PC-3 (cell line): ENCODE measurements around the gene OR9A2. TPM values are rescaled to one million over a fixed set of nuclear protein-coding genes. Genes with fewer than 3 reads are reported as not detected.

Source experiments
- ATAC-seq: fragments of 200-7000 bp; cut with Tn5 transposase; 2 replicates; pipeline ENCODE4 v1.9.1; 2020; ENCODE audit warnings: mild to moderate bottlenecking, moderate library complexity
- BruUV-seq: library from RNA; stranded (reverse); fragments of 400-500 nt; replicated peaks from 2 replicates; lab custom pipeline; 2021; lab: Mats Ljungman, UMichigan
- CTCF ChIA-PET: fragments of 300-600 bp; sonication (Branson Sonifier 250); formaldehyde crosslinking; loops from one replicate; lab custom pipeline; 2022; ENCODE audit warnings: antibody characterized with exemption; lab: Charles Lee
- POLR2A ChIA-PET: fragments of 300-600 bp; sonication (Branson Sonifier 250); formaldehyde crosslinking; loops from one replicate; lab custom pipeline; 2022; ENCODE audit warnings: antibody characterized with exemption; ENCODE audit not compliant: unreplicated experiment; lab: Charles Lee
- DNase-seq: peaks from one replicate; pipeline ENCODE4 v3.0.0-alpha.2; 2015
- H2AFZ ChIP-seq: fragments of 300-600 bp; sonication (generic); 2 replicates; pipeline ENCODE4 v1.6.0; 2016; ENCODE audit warnings: antibody characterized with exemption, low read length
- H3F3A ChIP-seq: fragments of 300-600 bp; sonication (generic); one replicate; pipeline ENCODE4 v1.6.0; 2017; ENCODE audit warnings: antibody characterized with exemption, low read length, control low read depth, mild to moderate bottlenecking; ENCODE audit not compliant: unreplicated experiment
- H3K27ac ChIP-seq: fragments of 300-600 bp; sonication (generic); 2 replicates; pipeline ENCODE4 v1.5.1; 2016; ENCODE audit warnings: mild to moderate bottlenecking, low read length
- H3K27me3 ChIP-seq: fragments of 300-600 bp; sonication (generic); 2 replicates; pipeline ENCODE4 v1.6.1; 2016; ENCODE audit warnings: low read length, mixed read lengths
- H3K36me3 ChIP-seq: fragments of 300-600 bp; sonication (generic); 2 replicates; pipeline ENCODE4 v1.6.1; 2016; ENCODE audit warnings: low read depth, mixed run types, low read length, mixed read lengths
- H3K4me1 ChIP-seq: fragments of 300-600 bp; sonication (generic); 2 replicates; pipeline ENCODE4 v1.5.1; 2016; ENCODE audit warnings: low read length; ENCODE audit not compliant: insufficient read depth
- H3K4me2 ChIP-seq: fragments of 300-600 bp; sonication (generic); 2 replicates; pipeline ENCODE4 v1.6.0; 2016; ENCODE audit warnings: low read length
- H3K4me3 ChIP-seq: fragments of 300-600 bp; sonication (generic); 2 replicates; pipeline ENCODE4 v1.5.1; 2016; ENCODE audit warnings: mild to moderate bottlenecking, low read length, mixed read lengths
- H3K79me2 ChIP-seq: fragments of 300-600 bp; sonication (generic); 2 replicates; pipeline ENCODE4 v1.6.1; 2017; ENCODE audit warnings: low read length, mixed read lengths
- H3K9ac ChIP-seq: fragments of 300-600 bp; sonication (generic); 2 replicates; pipeline ENCODE4 v1.6.0; 2016; ENCODE audit warnings: mild to moderate bottlenecking, low read length
- H3K9me2 ChIP-seq: fragments of 300-600 bp; sonication (generic); replicated peaks from 2 replicates; pipeline ENCODE4 v1.6.1; 2016; ENCODE audit warnings: mixed run types, low read length, mixed read lengths
- H3K9me3 ChIP-seq: fragments of 300-600 bp; sonication (generic); 2 replicates; pipeline ENCODE4 v1.6.1; 2016; ENCODE audit warnings: low read length, mixed read lengths
- H4K20me1 ChIP-seq: fragments of 300-600 bp; sonication (generic); 2 replicates; pipeline ENCODE4 v1.6.1; 2016; ENCODE audit warnings: low read length, mixed read lengths
- EZH2 ChIP-seq: fragments of 300-600 bp; sonication (generic); IDR thresholded peaks from one replicate; pipeline ENCODE4 v1.6.1; 2017; ENCODE audit warnings: antibody characterized with exemption, mild to moderate bottlenecking, low read length; ENCODE audit not compliant: unreplicated experiment
- EZH2phosphoT487 ChIP-seq: fragments of 300-600 bp; sonication (generic); IDR thresholded peaks from 2 replicates; pipeline ENCODE4 v1.6.1; 2018; ENCODE audit warnings: mild to moderate bottlenecking, antibody characterized with exemption, low read length, borderline replicate concordance
- intact Hi-C: fragments of 100-400 bp; cut with micrococcal nuclease; formaldehyde crosslinking; loops from 2 replicates; pipeline ENCODE4 v1.9.0; 2023
- total RNA-seq: library from RNA; depleted of rRNA; stranded (reverse); fragments of >200 nt; gene quantifications from 2 replicates; pipeline ENCODE4 v1.2.3, GENCODE V29; 2014
- TF ChIP-seq, protein P1 (sequence below): fragments of 300-600 bp; sonication (generic); conservative IDR thresholded peaks from 2 replicates; pipeline ENCODE4 v1.5.1; 2017; ENCODE audit warnings: antibody characterized with exemption, low read depth, mild to moderate bottlenecking, low read length

The OR9A2 gene
- total RNA-seq, 1 experiment from 2014 or later, result not detected

DNA sequence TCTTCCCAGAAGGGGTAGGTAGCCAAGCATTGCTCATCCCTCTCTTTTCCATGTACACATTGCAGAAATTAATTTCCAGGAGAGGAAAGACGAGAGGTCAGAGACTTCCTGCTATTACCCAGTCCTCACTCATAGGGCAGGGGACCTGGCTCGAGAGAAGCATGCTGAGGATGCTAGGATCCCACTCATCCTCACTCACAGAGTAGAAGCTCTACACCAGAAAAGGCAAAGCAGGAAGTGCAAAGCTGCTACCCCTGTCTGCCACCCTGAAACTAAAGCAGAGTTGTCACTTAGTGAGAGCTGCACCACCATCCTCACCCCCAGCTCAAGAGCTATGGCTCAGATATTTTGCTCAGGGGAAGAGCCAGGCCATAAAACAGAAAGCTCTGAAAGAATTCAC lies 9.9 kb downstream of the OR9A2 start:
- H3K4me2 ChIP-seq, result no peak overlapping the region

GRCh38 chr7:143015926-143016490 lies 10.9 kb downstream of the OR9A2 start:
- ChIA-PET POLR2A (no interaction called here), CTCF (interaction anchor here (1.0 kb wide), 1 partner anchor 199 kb away, joined by 4 read pairs; no protein-coding TSS in a partner anchor)
- H3K36me3 ChIP-seq, result no peaks in the 10 kb centered on the region
- H2AFZ ChIP-seq, result no peak overlapping the region
- H3F3A ChIP-seq, result peaks cover 3% of the 10 kb centered on the region
- H3K9ac ChIP-seq, result no peak overlapping the region
- DNase-seq (no peak), ATAC-seq (no peak)
- 0 out of 2 replicates have a peak, but pooled peaks cover 6% of the 10 kb centered on the region for H3K27me3 ChIP-seq
- TF ChIP-seq EZH2 (no peak), EZH2phosphoT487 (no peak)
- TF ChIP-seq, protein P1, sequence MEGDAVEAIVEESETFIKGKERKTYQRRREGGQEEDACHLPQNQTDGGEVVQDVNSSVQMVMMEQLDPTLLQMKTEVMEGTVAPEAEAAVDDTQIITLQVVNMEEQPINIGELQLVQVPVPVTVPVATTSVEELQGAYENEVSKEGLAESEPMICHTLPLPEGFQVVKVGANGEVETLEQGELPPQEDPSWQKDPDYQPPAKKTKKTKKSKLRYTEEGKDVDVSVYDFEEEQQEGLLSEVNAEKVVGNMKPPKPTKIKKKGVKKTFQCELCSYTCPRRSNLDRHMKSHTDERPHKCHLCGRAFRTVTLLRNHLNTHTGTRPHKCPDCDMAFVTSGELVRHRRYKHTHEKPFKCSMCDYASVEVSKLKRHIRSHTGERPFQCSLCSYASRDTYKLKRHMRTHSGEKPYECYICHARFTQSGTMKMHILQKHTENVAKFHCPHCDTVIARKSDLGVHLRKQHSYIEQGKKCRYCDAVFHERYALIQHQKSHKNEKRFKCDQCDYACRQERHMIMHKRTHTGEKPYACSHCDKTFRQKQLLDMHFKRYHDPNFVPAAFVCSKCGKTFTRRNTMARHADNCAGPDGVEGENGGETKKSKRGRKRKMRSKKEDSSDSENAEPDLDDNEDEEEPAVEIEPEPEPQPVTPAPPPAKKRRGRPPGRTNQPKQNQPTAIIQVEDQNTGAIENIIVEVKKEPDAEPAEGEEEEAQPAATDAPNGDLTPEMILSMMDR, result no peak
- no peaks in the 10 kb centered on the region for H3K9me3 ChIP-seq
- H3K4me2 ChIP-seq, result no peak overlapping the region
- peaks cover 15% of the 10 kb centered on the region for H3K4me1 ChIP-seq
- no peaks in the 10 kb centered on the region for H4K20me1 ChIP-seq
- H3K9me2 ChIP-seq, result no peaks in the 10 kb centered on the region
- no peak overlapping the region for H3K4me3 ChIP-seq
- H3K27ac ChIP-seq, result no peak overlapping the region
- intact Hi-C loops, result no loop called here
- no peaks in the 10 kb centered on the region for H3K79me2 ChIP-seq
- BruUV-seq, result no TSS peak

More for the DNA sequence above, 9.9 kb downstream of the OR9A2 start:
- no peak for DNase-seq
- Histone ChIP-seq H3K4me3 (no peak overlapping the region), H3K27me3 (0 out of 2 replicates have a peak, but pooled peaks cover 6% of the 10 kb centered on the region), H3F3A (peaks cover 3% of the 10 kb centered on the region), H3K79me2 (no peaks in the 10 kb centered on the region), H3K4me1 (peaks cover 15% of the 10 kb centered on the region), H4K20me1 (no peaks in the 10 kb centered on the region), H2AFZ (no peak overlapping the region), H3K9me3 (no peaks in the 10 kb centered on the region), H3K36me3 (no peaks in the 10 kb centered on the region), H3K9ac (no peak overlapping the region), H3K27ac (no peak overlapping the region), H3K9me2 (no peaks in the 10 kb centered on the region)
- intact Hi-C loops, result no loop called here
- TF ChIP-seq, protein P1, result no peak
- TF ChIP-seq EZH2phosphoT487, result no peak
- TF ChIP-seq EZH2, result no peak
- no TSS peak for BruUV-seq
- no peak for ATAC-seq
- ChIA-PET POLR2A (no interaction called here), CTCF (interaction anchor here (1.0 kb wide), 1 partner anchor 198 kb away, joined by 4 read pairs; no protein-coding TSS in a partner anchor)

DNA sequence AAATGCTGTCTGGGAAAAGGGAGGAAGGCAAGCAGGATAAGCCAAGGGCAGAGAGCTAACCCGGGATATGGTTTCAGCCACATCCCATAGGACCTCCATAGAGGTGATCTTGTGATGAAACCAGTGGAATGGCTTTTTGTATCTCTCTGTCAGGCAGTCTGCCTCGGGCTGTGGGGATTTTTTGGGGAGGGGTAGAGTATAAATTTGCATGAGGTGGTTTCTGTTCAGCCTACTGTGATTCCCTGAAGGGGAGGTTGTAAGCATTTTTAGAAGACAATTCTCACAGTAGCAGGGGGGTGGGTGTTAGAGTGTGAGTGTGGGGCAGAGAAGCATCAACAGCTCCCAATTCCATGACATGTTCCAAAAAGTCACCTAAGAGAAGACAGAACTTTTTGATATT lies 11.8 kb downstream of the OR9A2 start:
- H3K79me2 ChIP-seq, result no peaks in the 10 kb centered on the region
- TF ChIP-seq EZH2phosphoT487 (no peak), EZH2 (no peak)
- TF ChIP-seq, protein P1, result no peak
- no peaks in the 10 kb centered on the region for H3K9me2 ChIP-seq
- DNase-seq (no peak), ATAC-seq (no peak)
- BruUV-seq, result no TSS peak
- peaks cover 15% of the 10 kb centered on the region for H3K4me1 ChIP-seq
- peaks cover 3% of the 10 kb centered on the region for H3F3A ChIP-seq
- H3K36me3 ChIP-seq, result no peaks in the 10 kb centered on the region
- CTCF ChIA-PET, result interaction anchor here (0.5 kb wide), 1 partner anchor 206 kb away, joined by 3 read pairs; no protein-coding TSS in a partner anchor
- no peak overlapping the region for H2AFZ ChIP-seq
- 0 out of 2 replicates have a peak, but pooled peaks cover 6% of the 10 kb centered on the region for H3K27me3 ChIP-seq
- intact Hi-C loops, result no loop called here
- no peak overlapping the region for H3K4me3 ChIP-seq
- no peak overlapping the region for H3K4me2 ChIP-seq
- no peak overlapping the region for H3K27ac ChIP-seq
- no peaks in the 10 kb centered on the region for H3K9me3 ChIP-seq
- POLR2A ChIA-PET, result no interaction called here
- H3K9ac ChIP-seq, result no peak overlapping the region
- no peaks in the 10 kb centered on the region for H4K20me1 ChIP-seq
